Right lobe of liver (tissue), 5 donors: ENCODE data around the gene NTN1. TPM values are rescaled to one million over a fixed set of nuclear protein-coding genes. Genes with fewer than 3 reads are reported as not detected.

Experiments
- small RNA-seq, 2 experiments: library from RNA; depleted of rRNA; stranded (forward); fragments of <200 nt; gene quantifications; one replicate each; pipeline ENCODE3, GENCODE V24; 2016
- total RNA-seq, 6 experiments: library from RNA; depleted of rRNA in 2 of 6; stranded (reverse); fragments of >200 nt in 2 of 6; fragmentation: NEBNext Ultra II Directional in 3 of 6; extraction: Animal tissue kit (Norgen Biotek cat#: 25700) in 3 of 6; gene quantifications; one replicate each; pipeline versions ENCODE4 v1.1.0 to v1.2.4, GENCODE V29; 2016 to 2023
- donor health status: DM: no; HTN: no; CAD: no.
- donor health status: DM: no; HTN: no; CAD: no.
- donor health status: DM: no; HTN: yes; CAD: no.
- donor health status: DM: no; HTN: yes; CAD: no.

NTN1 gene
- total RNA-seq, 6 experiments from 2014 or later: 3.5 to 12.5 (median 8.5) TPM

Small RNA genes within 50 kb of the gene (small RNA-seq; reads per million reads assigned to genes)
- gene AC005695.3: 0 reads per million in 2 experiments

Other genes starting within 250 kb of the NTN1 start
- gene MFSD6L, start 222.1 kb upstream of the NTN1 start, total RNA-seq: not detected
- gene PIK3R6, start 153.8 kb upstream of the NTN1 start, total RNA-seq: under 1 TPM in 5 of 6 experiments, not detected in 1; 0.18 to 0.62 (median 0.25) TPM
- 1 to 10 TPM; 3.7 to 6.5 (median 5.0) TPM for gene PIK3R5, start 55.8 kb upstream of the NTN1 start, total RNA-seq